Endothelial cell (in vitro differentiated cells): ENCODE measurements around the gene C2orf69. TPM values are rescaled to one million over a fixed set of nuclear protein-coding genes. Genes with fewer than 3 reads are reported as not detected.

Experiments
- DNase-seq: peaks from one replicate; pipeline ENCODE4 v3.0.0; 2021; ENCODE audit warnings: low spot score
- H3K27ac Mint-ChIP-seq: one replicate; pipeline ENCODE4 v1.8.0; 2021; ENCODE audit warnings: mixed read lengths, inconsistent platforms; ENCODE audit not compliant: unreplicated experiment
- H3K27me3 Mint-ChIP-seq: one replicate; pipeline ENCODE4 v1.8.0; 2021; ENCODE audit warnings: mild to moderate bottlenecking, moderate library complexity, mixed read lengths, inconsistent platforms; ENCODE audit not compliant: unreplicated experiment
- H3K36me3 Mint-ChIP-seq: one replicate; pipeline ENCODE4 v1.8.0; 2021; ENCODE audit warnings: mild to moderate bottlenecking, low read depth, mixed read lengths, inconsistent platforms; ENCODE audit not compliant: unreplicated experiment
- H3K4me1 Mint-ChIP-seq: one replicate; pipeline ENCODE4 v1.8.0; 2021; ENCODE audit warnings: mild to moderate bottlenecking, mixed read lengths, inconsistent platforms; ENCODE audit not compliant: unreplicated experiment
- H3K4me3 Mint-ChIP-seq: one replicate; pipeline ENCODE4 v1.8.0; 2021; ENCODE audit warnings: mild to moderate bottlenecking, mixed read lengths, inconsistent platforms; ENCODE audit not compliant: unreplicated experiment
- H3K9me3 Mint-ChIP-seq: one replicate; pipeline ENCODE4 v1.8.0; 2021; ENCODE audit warnings: mixed read lengths, inconsistent platforms; ENCODE audit not compliant: unreplicated experiment
- total RNA-seq: library from RNA; stranded (reverse); fragmentation: NEBNext Ultra II Directional; extraction: Animal tissue kit (Norgen Biotek cat#: 25700); gene quantifications from one replicate; pipeline ENCODE4 v1.2.1, GENCODE V29; 2021; ENCODE audit not compliant: unreplicated experiment
- TF ChIP-seq, protein P1 (sequence below): fragments of 200-600 bp; sonication (generic); IDR thresholded peaks from one replicate; pipeline ENCODE4 v1.5.0; 2021; ENCODE audit warnings: antibody characterized with exemption; ENCODE audit not compliant: unreplicated experiment

C2orf69 gene
- total RNA-seq, 1 donor from 2014 or later = 16.1 TPM

DNA sequence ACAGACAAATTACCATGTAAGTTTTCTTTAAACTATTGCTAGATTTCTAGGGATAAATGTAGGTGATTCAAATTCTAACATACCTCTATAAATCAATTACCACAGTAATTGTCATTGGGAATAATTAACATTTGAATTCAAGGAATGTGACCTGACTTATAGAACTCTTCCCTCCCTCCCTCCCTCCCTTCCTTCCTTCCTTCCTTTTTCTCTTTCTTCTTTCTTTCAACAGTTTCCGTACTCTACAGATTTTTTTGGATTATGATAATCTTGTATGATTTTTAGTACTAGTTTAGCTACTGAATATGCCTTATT lies 41.9 kb upstream of the C2orf69 start:
- no peaks in the 10 kb centered on the region for H3K9me3 Mint-ChIP-seq
- H3K27ac Mint-ChIP-seq = peak overlapping the region; percentile 38
- DNase-seq = no peak
- no peak overlapping the region for H3K4me3 Mint-ChIP-seq
- no peaks in the 10 kb centered on the region for H3K27me3 Mint-ChIP-seq
- TF ChIP-seq, protein P1, sequence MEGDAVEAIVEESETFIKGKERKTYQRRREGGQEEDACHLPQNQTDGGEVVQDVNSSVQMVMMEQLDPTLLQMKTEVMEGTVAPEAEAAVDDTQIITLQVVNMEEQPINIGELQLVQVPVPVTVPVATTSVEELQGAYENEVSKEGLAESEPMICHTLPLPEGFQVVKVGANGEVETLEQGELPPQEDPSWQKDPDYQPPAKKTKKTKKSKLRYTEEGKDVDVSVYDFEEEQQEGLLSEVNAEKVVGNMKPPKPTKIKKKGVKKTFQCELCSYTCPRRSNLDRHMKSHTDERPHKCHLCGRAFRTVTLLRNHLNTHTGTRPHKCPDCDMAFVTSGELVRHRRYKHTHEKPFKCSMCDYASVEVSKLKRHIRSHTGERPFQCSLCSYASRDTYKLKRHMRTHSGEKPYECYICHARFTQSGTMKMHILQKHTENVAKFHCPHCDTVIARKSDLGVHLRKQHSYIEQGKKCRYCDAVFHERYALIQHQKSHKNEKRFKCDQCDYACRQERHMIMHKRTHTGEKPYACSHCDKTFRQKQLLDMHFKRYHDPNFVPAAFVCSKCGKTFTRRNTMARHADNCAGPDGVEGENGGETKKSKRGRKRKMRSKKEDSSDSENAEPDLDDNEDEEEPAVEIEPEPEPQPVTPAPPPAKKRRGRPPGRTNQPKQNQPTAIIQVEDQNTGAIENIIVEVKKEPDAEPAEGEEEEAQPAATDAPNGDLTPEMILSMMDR = no peak
- H3K4me1 Mint-ChIP-seq = peaks cover 20% of the 10 kb centered on the region
- peaks cover 4% of the 10 kb centered on the region for H3K36me3 Mint-ChIP-seq

DNA sequence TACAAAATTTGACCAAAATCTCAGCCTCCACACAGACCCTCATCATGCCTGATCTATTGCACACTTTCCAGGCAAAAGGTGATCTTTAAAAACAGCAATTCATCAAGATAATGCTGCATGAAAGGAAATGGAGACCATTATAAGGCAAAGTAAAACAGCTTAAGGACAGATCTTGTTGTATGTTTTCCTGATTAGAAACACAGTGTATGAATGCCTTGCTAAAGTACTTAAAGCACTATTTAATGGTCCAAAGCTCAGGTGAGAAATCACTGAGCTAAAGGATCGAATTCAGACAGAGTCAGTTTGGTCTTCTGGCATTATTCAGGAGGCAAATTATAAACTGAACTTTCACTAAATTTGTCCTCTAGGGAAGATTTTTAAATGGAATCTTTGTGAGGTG lies 41.4 kb upstream of the C2orf69 start:
- peaks cover 20% of the 10 kb centered on the region for H3K4me1 Mint-ChIP-seq
- H3K36me3 Mint-ChIP-seq = peaks cover 8% of the 10 kb centered on the region
- TF ChIP-seq, protein P1 = no peak
- no peak for DNase-seq
- H3K4me3 Mint-ChIP-seq = peak overlapping the region; percentile 16
- H3K9me3 Mint-ChIP-seq = no peaks in the 10 kb centered on the region
- no peaks in the 10 kb centered on the region for H3K27me3 Mint-ChIP-seq
- H3K27ac Mint-ChIP-seq = peak overlapping the region; percentile 38

DNA sequence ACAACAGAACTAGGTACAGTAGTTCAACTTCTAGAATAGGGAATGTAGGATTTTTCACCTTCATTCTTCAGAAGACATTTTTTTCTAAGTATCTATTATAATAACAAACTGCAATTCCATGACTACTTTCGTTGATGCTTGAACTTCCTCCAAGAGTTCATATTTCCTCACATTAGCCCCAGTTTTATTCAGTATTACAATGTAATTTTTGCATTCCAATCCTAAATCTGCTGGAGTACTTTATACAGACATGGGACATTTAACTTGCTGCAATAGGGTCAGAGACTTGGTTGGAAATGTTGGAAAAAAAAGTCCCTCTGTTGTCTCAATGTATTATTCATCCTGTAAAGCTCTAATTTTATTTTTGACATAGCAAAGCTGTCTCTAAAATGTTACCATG lies 40.5 kb upstream of the C2orf69 start:
- no peaks in the 10 kb centered on the region for H3K9me3 Mint-ChIP-seq
- H3K27me3 Mint-ChIP-seq = no peaks in the 10 kb centered on the region
- peaks cover 20% of the 10 kb centered on the region for H3K4me1 Mint-ChIP-seq
- H3K4me3 Mint-ChIP-seq = no peak overlapping the region
- H3K27ac Mint-ChIP-seq = no peak overlapping the region
- no peak for DNase-seq
- H3K36me3 Mint-ChIP-seq = peaks cover 12% of the 10 kb centered on the region
- TF ChIP-seq, protein P1 = no peak

DNA sequence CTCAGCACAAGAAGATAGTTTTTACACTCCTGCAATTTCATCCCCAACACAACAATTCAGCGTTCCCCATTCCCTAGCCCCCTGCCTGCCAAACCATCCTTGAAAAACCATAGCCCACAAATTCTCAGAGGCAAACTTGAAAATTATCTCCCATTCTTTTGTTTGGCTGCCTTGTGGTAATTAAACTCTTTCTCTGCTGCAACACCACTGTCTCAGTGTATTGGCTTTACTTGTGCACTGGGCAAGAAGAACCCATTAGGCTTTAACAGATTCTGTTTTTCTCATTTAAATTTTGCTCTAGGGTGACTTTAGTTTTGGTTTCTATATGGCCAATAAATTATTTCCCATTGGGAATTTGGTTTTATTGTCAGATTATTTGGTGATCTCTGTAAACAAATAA lies 36.9 kb upstream of the C2orf69 start:
- no peak for DNase-seq
- TF ChIP-seq, protein P1 = no peak
- Mint-ChIP-seq H3K27me3 (no peaks in the 10 kb centered on the region), H3K4me3 (no peak overlapping the region), H3K27ac (no peak overlapping the region), H3K9me3 (no peaks in the 10 kb centered on the region), H3K36me3 (peaks cover 12% of the 10 kb centered on the region), H3K4me1 (peaks cover 11% of the 10 kb centered on the region)

DNA sequence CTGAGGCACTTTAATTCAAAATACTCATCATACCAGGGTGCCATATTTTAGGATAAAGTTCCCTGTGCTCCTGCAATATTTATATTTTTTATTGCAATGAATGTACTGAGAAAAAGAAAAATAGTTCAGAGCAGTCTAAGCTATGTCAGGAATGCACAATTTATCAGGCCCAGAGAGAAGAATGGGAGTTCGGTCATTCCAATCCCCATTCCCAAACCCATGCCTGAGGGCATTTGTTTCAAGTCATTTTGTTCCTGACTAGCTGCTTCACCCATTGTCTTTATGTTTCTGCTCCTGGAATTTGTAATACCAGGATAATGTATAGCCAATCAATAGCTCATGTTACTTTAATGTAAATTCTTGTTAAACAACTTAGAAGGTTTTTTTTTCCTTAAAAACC lies 35.7 kb upstream of the C2orf69 start:
- TF ChIP-seq, protein P1 = no peak
- no peaks in the 10 kb centered on the region for H3K27me3 Mint-ChIP-seq
- no peaks in the 10 kb centered on the region for H3K9me3 Mint-ChIP-seq
- H3K36me3 Mint-ChIP-seq = peaks cover 12% of the 10 kb centered on the region
- no peak overlapping the region for H3K27ac Mint-ChIP-seq
- H3K4me1 Mint-ChIP-seq = peaks cover 3% of the 10 kb centered on the region
- no peak overlapping the region for H3K4me3 Mint-ChIP-seq
- no peak for DNase-seq
